ENCODE results near the gene HAPSTR1. TPM values are rescaled to one million over a fixed set of nuclear protein-coding genes. Genes with fewer than 3 reads are reported as not detected.

Gene HAPSTR1
- total RNA-seq, 2 donors from 2014 or later, result 31.9 to 32.6 TPM

- TF ChIP-seq POLR2A (IDR thresholded peaks at IDR 0.05), result no peak
- 68 to 73% methylated on average over 12 to 14 of the region's 14 CpGs for WGBS, 2 donors
- Histone ChIP-seq H3K4me3 (no peak overlapping the region), H3K4me1 (peaks cover 5% of the 10 kb centered on the region), H3K27me3 (no peaks in the 10 kb centered on the region), H3K9me3 (no peaks in the 10 kb centered on the region), H3K36me3 (replicated peaks in 1 of 2; ENCODE audit: insufficient read depth in 1 of 2, low read depth in 2 of 2) (no peaks in the 10 kb centered on the region), H3K27ac (no peak overlapping the region)
- ATAC-seq (no peak), DNase-seq (no peak)
- intact Hi-C loops (cut with DNase I), result no loop called here
Observed at GRCh38 chr16:9128346-9129342, 37.2 kb downstream of the HAPSTR1 start.

GRCh38 chr16:9134306-9134705, 42.9 kb downstream of the HAPSTR1 start:
- Histone ChIP-seq H3K27me3 (no peaks in the 10 kb centered on the region), H3K36me3 (replicated peaks in 1 of 2; ENCODE audit: insufficient read depth in 1 of 2, low read depth in 2 of 2) (no peaks in the 10 kb centered on the region), H3K27ac (no peak overlapping the region), H3K4me1 (peaks cover 5% of the 10 kb centered on the region), H3K4me3 (no peak overlapping the region), H3K9me3 (no peaks in the 10 kb centered on the region)
- ATAC-seq (no peak), DNase-seq (peak in 1 of 4 donors; percentile 1)
- WGBS, 2 donors, result 93 to 98% methylated on average over 5 of the region's 5 CpGs
- no peak for TF ChIP-seq POLR2A (IDR thresholded peaks at IDR 0.05)
- no peak for TF ChIP-seq CTCF (IDR thresholded peaks at IDR 0.05)
- intact Hi-C loops (cut with DNase I), result no loop called here

- DNase-seq (peak; percentile 47 to 62 (median 54)), ATAC-seq (peak; percentile 49)
- Histone ChIP-seq H3K9me3 (no peaks in the 10 kb centered on the region), H3K27me3 (no peaks in the 10 kb centered on the region), H3K36me3 (replicated peaks in 1 of 2; ENCODE audit: insufficient read depth in 1 of 2, low read depth in 2 of 2) (no peaks in the 10 kb centered on the region), H3K4me1 (peaks cover 5% of the 10 kb centered on the region), H3K27ac (no peak overlapping the region), H3K4me3 (no peak overlapping the region)
- TF ChIP-seq CTCF (IDR thresholded peaks at IDR 0.05) (peak in 6 of 7 experiments; percentile 38 to 57 (median 54)), POLR2A (IDR thresholded peaks at IDR 0.05) (no peak)
- WGBS, 2 donors, result 18 to 33% methylated on average over 4 to 5 of the region's 5 CpGs
- intact Hi-C loops (cut with DNase I), result no loop called here
Observed at GRCh38 chr16:9134739-9135138, 43.3 kb downstream of the HAPSTR1 start.

GRCh38 chr16:9135797-9136196, 44.4 kb downstream of the HAPSTR1 start:
- TF ChIP-seq CTCF (IDR thresholded peaks at IDR 0.05) (no peak), POLR2A (IDR thresholded peaks at IDR 0.05) (no peak)
- no peaks in the 10 kb centered on the region for H3K9me3 ChIP-seq
- H3K36me3 ChIP-seq (replicated peaks in 1 of 2; ENCODE audit: insufficient read depth in 1 of 2, low read depth in 2 of 2), result no peaks in the 10 kb centered on the region
- no peaks in the 10 kb centered on the region for H3K27me3 ChIP-seq
- 65 to 74% methylated on average over 8 of the region's 8 CpGs for WGBS, 2 donors
- no peak overlapping the region for H3K4me3 ChIP-seq
- ATAC-seq (no peak), DNase-seq (peak in 1 of 4 donors; percentile 2)
- intact Hi-C loops (cut with DNase I), result no loop called here
- peaks cover 5% of the 10 kb centered on the region for H3K4me1 ChIP-seq
- H3K27ac ChIP-seq, result no peak overlapping the region

- 60 to 68% methylated on average over 5 to 13 of the region's 13 CpGs for WGBS, 2 donors
- ATAC-seq, result no peak
Observed at GRCh38 chr16:9136596-9136995, 45.2 kb downstream of the HAPSTR1 start.

More at GRCh38 chr16:9136596-9136995, 45.2 kb downstream of the HAPSTR1 start:
- DNase-seq, result no peak
- TF ChIP-seq POLR2A (IDR thresholded peaks at IDR 0.05) (no peak), CTCF (IDR thresholded peaks at IDR 0.05) (no peak)
- Histone ChIP-seq H3K27me3 (no peaks in the 10 kb centered on the region), H3K4me3 (no peak overlapping the region), H3K4me1 (peaks cover 5% of the 10 kb centered on the region), H3K36me3 (replicated peaks in 1 of 2; ENCODE audit: insufficient read depth in 1 of 2, low read depth in 2 of 2) (no peaks in the 10 kb centered on the region), H3K9me3 (no peaks in the 10 kb centered on the region), H3K27ac (no peak overlapping the region)
- intact Hi-C loops (cut with DNase I), result no loop called here

Data from body of pancreas (tissue), 4 donors.